HUES48 (cell line): ENCODE results near the gene STEAP3.

Experiments used
- H3K27ac ChIP-seq: one replicate; pipeline ENCODE4 v1.7.0; 2013; ENCODE audit warnings: low read depth, low read length, inconsistent platforms
- H3K27me3 ChIP-seq: 2 replicates; pipeline ENCODE4 v1.6.1; 2013; ENCODE audit warnings: mild to moderate bottlenecking, low read length; ENCODE audit not compliant: control insufficient read depth, insufficient read depth
- H3K36me3 ChIP-seq: 2 replicates; pipeline ENCODE4 v1.6.1; 2013; ENCODE audit warnings: low read length; ENCODE audit not compliant: control insufficient read depth, insufficient read depth
- H3K4me1 ChIP-seq: 2 replicates; pipeline ENCODE4 v1.6.1; 2013; ENCODE audit warnings: mild to moderate bottlenecking, low read length; ENCODE audit not compliant: control insufficient read depth, insufficient read depth
- H3K4me3 ChIP-seq: 2 replicates; pipeline ENCODE4 v1.5.1; 2013; ENCODE audit warnings: mild to moderate bottlenecking, low read depth, low read length
- H3K9ac ChIP-seq: 2 replicates; pipeline ENCODE4 v1.6.1; 2013; ENCODE audit warnings: mild to moderate bottlenecking, low read depth, low read length, moderate library complexity
- H3K9me3 ChIP-seq: 2 replicates; pipeline ENCODE4 v1.6.1; 2013; ENCODE audit warnings: low read length; ENCODE audit not compliant: control insufficient read depth, insufficient read depth

Gene STEAP3

GRCh38 chr2:119248751-119249150 is 25.1 kb downstream of the STEAP3 start:
- Histone ChIP-seq H3K27ac (no peak overlapping the region), H3K9ac (no peak overlapping the region), H3K4me3 (no peak overlapping the region), H3K4me1 (no peaks in the 10 kb centered on the region; the same call in 1 of the 2 replicates), H3K36me3 (peaks cover 19% of the 10 kb centered on the region; the same call in 1 of the 2 replicates), H3K9me3 (no peaks in the 10 kb centered on the region), H3K27me3 (no peaks in the 10 kb centered on the region)

GRCh38 chr2:119249311-119249710 is 25.7 kb downstream of the STEAP3 start:
- H3K4me1 ChIP-seq = no peaks in the 10 kb centered on the region; the same call in 1 of the 2 replicates
- H3K27me3 ChIP-seq = no peaks in the 10 kb centered on the region
- H3K36me3 ChIP-seq = peaks cover 19% of the 10 kb centered on the region; the same call in 1 of the 2 replicates
- no peak overlapping the region for H3K9ac ChIP-seq
- H3K27ac ChIP-seq = no peak overlapping the region
- H3K4me3 ChIP-seq = no peak overlapping the region
- H3K9me3 ChIP-seq = no peaks in the 10 kb centered on the region

- peaks cover 7% of the 10 kb centered on the region for H3K4me1 ChIP-seq
- H3K27ac ChIP-seq = no peak overlapping the region
- no peaks in the 10 kb centered on the region for H3K9me3 ChIP-seq
- H3K36me3 ChIP-seq = peaks cover 19% of the 10 kb centered on the region; the same call in 1 of the 2 replicates
- no peak overlapping the region for H3K4me3 ChIP-seq
- no peak overlapping the region for H3K9ac ChIP-seq
- no peaks in the 10 kb centered on the region for H3K27me3 ChIP-seq
Observed at GRCh38 chr2:119249855-119250717, 26.5 kb downstream of the STEAP3 start.

- Histone ChIP-seq H3K36me3 (peaks cover 18% of the 10 kb centered on the region; the same call in 1 of the 2 replicates), H3K4me3 (no peak overlapping the region), H3K9ac (no peak overlapping the region), H3K27me3 (no peaks in the 10 kb centered on the region), H3K4me1 (peaks cover 14% of the 10 kb centered on the region), H3K9me3 (no peaks in the 10 kb centered on the region), H3K27ac (no peak overlapping the region)
Observed at GRCh38 chr2:119250718-119251290, 27.2 kb downstream of the STEAP3 start.

GRCh38 chr2:119251652-119252051 is 28.0 kb downstream of the STEAP3 start:
- Histone ChIP-seq H3K9me3 (no peaks in the 10 kb centered on the region), H3K27ac (no peak overlapping the region), H3K4me1 (peaks cover 23% of the 10 kb centered on the region), H3K4me3 (no peak overlapping the region), H3K9ac (no peak overlapping the region), H3K27me3 (no peaks in the 10 kb centered on the region), H3K36me3 (peaks cover 15% of the 10 kb centered on the region; the same call in 1 of the 2 replicates)

- Histone ChIP-seq H3K36me3 (peaks cover 15% of the 10 kb centered on the region; the same call in 1 of the 2 replicates), H3K4me1 (peaks cover 31% of the 10 kb centered on the region), H3K27me3 (no peaks in the 10 kb centered on the region), H3K9ac (no peak overlapping the region), H3K9me3 (no peaks in the 10 kb centered on the region), H3K4me3 (no peak overlapping the region), H3K27ac (peak overlapping the region; percentile 60)
Observed at GRCh38 chr2:119252186-119253113, 28.8 kb downstream of the STEAP3 start.

- Histone ChIP-seq H3K36me3 (peaks cover 15% of the 10 kb centered on the region; the same call in 1 of the 2 replicates), H3K4me3 (no peak overlapping the region), H3K4me1 (peaks cover 37% of the 10 kb centered on the region), H3K9me3 (no peaks in the 10 kb centered on the region), H3K27me3 (no peaks in the 10 kb centered on the region), H3K27ac (peak overlapping the region; percentile 7), H3K9ac (no peak overlapping the region)
Observed at GRCh38 chr2:119253114-119253702, 29.6 kb downstream of the STEAP3 start.

GRCh38 chr2:119253760-119254600 is 30.3 kb downstream of the STEAP3 start:
- no peak overlapping the region for H3K27ac ChIP-seq
- no peak overlapping the region for H3K9ac ChIP-seq
- H3K4me3 ChIP-seq = no peak overlapping the region
- H3K36me3 ChIP-seq = peaks cover 15% of the 10 kb centered on the region; the same call in 1 of the 2 replicates
- no peaks in the 10 kb centered on the region for H3K9me3 ChIP-seq
- H3K27me3 ChIP-seq = no peaks in the 10 kb centered on the region
- H3K4me1 ChIP-seq = peaks cover 41% of the 10 kb centered on the region

- peaks cover 15% of the 10 kb centered on the region; the same call in 1 of the 2 replicates for H3K36me3 ChIP-seq
- no peaks in the 10 kb centered on the region for H3K27me3 ChIP-seq
Observed at GRCh38 chr2:119254601-119255080, 31.0 kb downstream of the STEAP3 start.

More at GRCh38 chr2:119254601-119255080, 31.0 kb downstream of the STEAP3 start:
- no peaks in the 10 kb centered on the region for H3K9me3 ChIP-seq
- H3K27ac ChIP-seq = peak overlapping the region; percentile 89
- H3K9ac ChIP-seq = no peak overlapping the region
- peaks cover 47% of the 10 kb centered on the region for H3K4me1 ChIP-seq
- H3K4me3 ChIP-seq = no peak overlapping the region
